Caco-2 (cell line): ENCODE measurements around the gene ATP5MC2. TPM values are rescaled to one million over a fixed set of nuclear protein-coding genes. Genes with fewer than 3 reads are reported as not detected.

ENCODE experiments used
- BruUV-seq: library from RNA; stranded (reverse); fragments of 400-500 nt; replicated peaks from 2 replicates; lab custom pipeline; 2021; lab: Mats Ljungman, UMichigan
- CTCF ChIA-PET: fragments of 300-600 bp; sonication (Branson Sonifier 250); formaldehyde crosslinking; loops from one replicate; lab custom pipeline; 2022; ENCODE audit warnings: antibody characterized with exemption; lab: Charles Lee
- POLR2A ChIA-PET: fragments of 300-600 bp; sonication (Branson Sonifier 250); formaldehyde crosslinking; loops from one replicate; lab custom pipeline; 2022; ENCODE audit warnings: antibody characterized with exemption; lab: Charles Lee
- DNase-seq, 2 experiments: peaks; one replicate each; pipeline versions ENCODE4 v3.0.0 to v3.0.0-alpha.2; 2020 to 2022
- H3K27me3 ChIP-seq: replicated peaks from 2 replicates; pipeline ENCODE4 v1.6.0; 2011; ENCODE audit warnings: low read length; ENCODE audit not compliant: control insufficient read depth, insufficient read depth
- H3K36me3 ChIP-seq: 2 replicates; pipeline ENCODE4 v1.5.1; 2011; ENCODE audit warnings: low read length; ENCODE audit not compliant: control insufficient read depth, insufficient read depth
- H3K4me1 ChIP-seq: fragments of 250-450 bp; sonication (Bioruptor Pico); 2 replicates; pipeline ENCODE4 v1.5.1; 2020; ENCODE audit warnings: mild to moderate bottlenecking
- H3K4me3 ChIP-seq: 2 replicates; pipeline ENCODE4 v1.5.1; 2011; ENCODE audit warnings: low read depth, mild to moderate bottlenecking, control low read depth, low read length
- H3K9me3 ChIP-seq: fragments of 250-450 bp; sonication (Bioruptor Pico); 2 replicates; pipeline ENCODE4 v1.5.1; 2020; ENCODE audit warnings: mild to moderate bottlenecking, moderate library complexity
- H3K27ac Mint-ChIP-seq: one replicate; pipeline ENCODE4 v1.8.0; 2022; ENCODE audit warnings: mixed read lengths; ENCODE audit not compliant: unreplicated experiment
- H3K27me3 Mint-ChIP-seq: one replicate; pipeline ENCODE4 v1.8.0; 2022; ENCODE audit warnings: mixed read lengths; ENCODE audit not compliant: insufficient read depth, unreplicated experiment
- H3K36me3 Mint-ChIP-seq: one replicate; pipeline ENCODE4 v1.8.0; 2022; ENCODE audit warnings: mild to moderate bottlenecking, mixed read lengths; ENCODE audit not compliant: insufficient read depth, unreplicated experiment
- H3K4me1 Mint-ChIP-seq: one replicate; pipeline ENCODE4 v1.8.0; 2022; ENCODE audit warnings: low read depth, mixed read lengths; ENCODE audit not compliant: unreplicated experiment
- H3K4me3 Mint-ChIP-seq: one replicate; pipeline ENCODE4 v1.8.0; 2022; ENCODE audit warnings: mild to moderate bottlenecking, moderate library complexity, mixed read lengths; ENCODE audit not compliant: unreplicated experiment
- H3K9me3 Mint-ChIP-seq: one replicate; pipeline ENCODE4 v1.8.0; 2022; ENCODE audit warnings: mixed read lengths; ENCODE audit not compliant: unreplicated experiment
- CTCF ChIP-seq, 2 experiments: fragments of 200-600 bp in 1 of 2; IDR thresholded peaks; 1 replicate in 1 of 2; 2 replicates in 1 of 2; pipeline versions ENCODE4 v1.5.1 to v1.8.0; 2011 to 2022; ENCODE audit warnings: antibody characterized with exemption in 1 of 2, control low read depth in 1 of 2, inconsistent platforms in 1 of 2, low read depth in 1 of 2, low read length in 1 of 2, mild to moderate bottlenecking in 1 of 2, moderate library complexity in 1 of 2; ENCODE audit not compliant: insufficient read depth in 1 of 2, severe bottlenecking in 1 of 2, unreplicated experiment in 1 of 2
- intact Hi-C: fragments of 100-400 bp; cut with micrococcal nuclease; formaldehyde crosslinking; loops from one replicate; pipeline ENCODE4 v1.10.0; 2022; ENCODE audit not compliant: unreplicated experiment
- total RNA-seq: library from RNA; stranded (reverse); gene quantifications from 2 replicates; pipeline ENCODE4 v1.2.3, GENCODE V29; 2022

The ATP5MC2 gene
- total RNA-seq, 1 experiment from 2014 or later = 160 TPM

GRCh38 chr12:53694756-53695151, 18.9 kb upstream of the ATP5MC2 start:
- no peak for DNase-seq
- H3K27me3 Mint-ChIP-seq = peaks cover 23% of the 10 kb centered on the region
- no peaks in the 10 kb centered on the region for H3K27me3 ChIP-seq
- no peaks in the 10 kb centered on the region for H3K36me3 Mint-ChIP-seq
- no peaks in the 10 kb centered on the region; the same call in 1 of the 2 replicates for H3K4me1 ChIP-seq
- CTCF ChIA-PET = interaction anchor here (0.6 to 1.2 kb wide), 3 partner anchors 52 to 284 kb away, joined by 3 to 5 read pairs (median 4); partner anchors contain the start of gene CISTR
- POLR2A ChIA-PET = no interaction called here
- H3K4me3 ChIP-seq = peak overlapping the region; percentile 41
- no peaks in the 10 kb centered on the region for H3K9me3 Mint-ChIP-seq
- peaks cover 9% of the 10 kb centered on the region for H3K4me1 Mint-ChIP-seq
- no peak for TF ChIP-seq CTCF (IDR thresholded peaks at IDR 0.05; ENCODE audit: insufficient read depth in 1 of 2, low read depth in 1 of 2, low read length in 1 of 2, severe bottlenecking in 1 of 2, unreplicated experiment in 1 of 2)
- H3K4me3 Mint-ChIP-seq = peak overlapping the region; percentile 61
- no peaks in the 10 kb centered on the region for H3K9me3 ChIP-seq
- H3K27ac Mint-ChIP-seq = no peak overlapping the region
- no peaks in the 10 kb centered on the region for H3K36me3 ChIP-seq
- no TSS peak for BruUV-seq
- intact Hi-C loops = no loop called here

DNA sequence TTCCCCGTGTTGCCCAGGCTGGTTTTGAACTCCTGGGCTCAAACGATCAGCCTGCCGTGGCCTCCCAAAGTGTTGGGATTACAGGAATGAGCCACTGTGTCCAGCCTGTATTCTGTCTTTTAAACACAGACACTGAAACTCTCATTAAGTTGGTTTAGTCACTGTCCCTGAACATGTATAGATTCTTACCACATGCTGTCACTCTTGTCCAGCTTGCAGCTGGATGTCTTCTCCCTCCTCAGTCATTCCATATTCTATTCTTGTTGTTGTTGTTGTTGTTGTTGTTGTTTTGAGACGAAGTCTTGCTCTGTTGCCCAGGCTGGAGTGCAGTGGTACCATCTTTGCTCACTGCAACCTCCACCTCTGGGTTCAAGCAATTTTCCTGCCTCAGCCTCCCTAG, 12.3 kb upstream of the ATP5MC2 start:
- DNase-seq = no peak
- POLR2A ChIA-PET = no interaction called here

GRCh38 chr12:53686436-53686835, 10.6 kb upstream of the ATP5MC2 start:
- Mint-ChIP-seq H3K9me3 (no peaks in the 10 kb centered on the region), H3K4me3 (no peak overlapping the region), H3K36me3 (no peaks in the 10 kb centered on the region), H3K4me1 (no peaks in the 10 kb centered on the region), H3K27me3 (peaks cover 3% of the 10 kb centered on the region), H3K27ac (no peak overlapping the region)
- POLR2A ChIA-PET = no interaction called here
- CTCF ChIA-PET = interaction anchor here (0.8 kb wide), 1 partner anchor 11 kb away, joined by 3 read pairs; the partner anchor contains the start of gene ATP5MC2
- no peaks in the 10 kb centered on the region for H3K27me3 ChIP-seq
- TF ChIP-seq CTCF (IDR thresholded peaks at IDR 0.05; ENCODE audit: insufficient read depth in 1 of 2, low read depth in 1 of 2, low read length in 1 of 2, severe bottlenecking in 1 of 2, unreplicated experiment in 1 of 2) = no peak
- no peaks in the 10 kb centered on the region for H3K36me3 ChIP-seq
- no peaks in the 10 kb centered on the region for H3K9me3 ChIP-seq
- intact Hi-C loops = no loop called here
- no TSS peak for BruUV-seq
- H3K4me3 ChIP-seq = no peak overlapping the region
- H3K4me1 ChIP-seq = no peaks in the 10 kb centered on the region
- DNase-seq = no peak

More for the DNA sequence above, 12.3 kb upstream of the ATP5MC2 start:
- H3K9me3 Mint-ChIP-seq = no peaks in the 10 kb centered on the region
- Histone ChIP-seq H3K4me3 (no peak overlapping the region), H3K4me1 (no peaks in the 10 kb centered on the region), H3K27me3 (no peaks in the 10 kb centered on the region), H3K36me3 (no peaks in the 10 kb centered on the region), H3K9me3 (no peaks in the 10 kb centered on the region)
- no peaks in the 10 kb centered on the region for H3K4me1 Mint-ChIP-seq
- TF ChIP-seq CTCF (IDR thresholded peaks at IDR 0.05; ENCODE audit: insufficient read depth in 1 of 2, low read depth in 1 of 2, low read length in 1 of 2, severe bottlenecking in 1 of 2, unreplicated experiment in 1 of 2) = no peak
- H3K4me3 Mint-ChIP-seq = no peak overlapping the region
- peaks cover 5% of the 10 kb centered on the region for H3K27me3 Mint-ChIP-seq
- BruUV-seq = no TSS peak
- intact Hi-C loops = no loop called here
- no peak overlapping the region for H3K27ac Mint-ChIP-seq
- no peaks in the 10 kb centered on the region for H3K36me3 Mint-ChIP-seq
- CTCF ChIA-PET = no interaction called here
